Measurements from ENCODE around the gene CDKN2B.

CDKN2B gene

DNA sequence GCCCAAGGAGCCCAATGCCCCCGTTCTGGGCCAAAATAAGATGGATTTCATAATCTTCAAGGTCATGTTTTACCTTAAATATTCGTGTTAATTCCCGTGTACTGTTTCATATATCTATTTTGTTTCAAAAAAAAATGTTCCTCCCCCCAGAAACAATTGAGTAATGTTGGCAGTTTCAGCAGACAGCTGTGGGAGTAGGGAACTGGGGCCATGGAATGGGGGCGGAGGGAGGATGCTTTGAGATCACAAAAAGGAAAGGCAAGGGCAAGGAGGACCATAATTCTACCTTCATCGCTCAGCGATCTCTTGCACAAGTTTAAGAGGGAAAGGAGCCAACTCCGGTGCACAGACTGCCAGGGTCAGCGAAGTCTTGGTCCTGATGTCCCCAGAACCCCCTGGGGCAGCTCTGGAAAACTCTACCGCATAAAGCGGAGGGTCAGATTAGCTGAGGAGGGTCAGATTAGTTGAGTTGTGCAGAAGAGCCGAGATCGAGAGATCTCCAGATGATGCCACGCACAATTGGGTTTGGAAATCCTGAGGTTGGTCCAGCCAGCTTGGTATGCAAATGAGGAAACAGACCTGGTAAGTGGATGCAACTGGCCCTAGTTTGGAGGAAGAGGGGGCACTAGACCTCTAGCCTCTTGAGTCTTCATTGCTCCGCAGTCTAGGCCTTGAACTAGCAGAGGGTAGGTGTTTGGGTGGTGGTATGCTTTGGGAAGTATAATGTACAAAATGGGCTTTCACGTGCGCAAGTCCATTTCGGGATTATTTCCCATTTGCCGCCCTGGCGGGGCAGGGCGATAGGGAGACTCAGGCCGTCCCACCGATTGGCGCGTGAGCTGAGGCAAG, 38.9 kb downstream of the CDKN2B start:
- no peak overlapping the region for H3K4me3 ChIP-seq (ENCODE audit: low read depth, low read length)
- TF ChIP-seq MYC (IDR thresholded peaks at IDR 0.05; ENCODE audit: low read depth, low read length): no peak
- no peak for TF ChIP-seq POLR2A (IDR thresholded peaks at IDR 0.05; ENCODE audit: extremely low read depth, insufficient read length)
- TF ChIP-seq, protein P1, sequence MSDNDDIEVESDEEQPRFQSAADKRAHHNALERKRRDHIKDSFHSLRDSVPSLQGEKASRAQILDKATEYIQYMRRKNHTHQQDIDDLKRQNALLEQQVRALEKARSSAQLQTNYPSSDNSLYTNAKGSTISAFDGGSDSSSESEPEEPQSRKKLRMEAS (IDR thresholded peaks at IDR 0.05; ENCODE audit: low read depth, low read length): no peak
- TF ChIP-seq, protein P2, sequence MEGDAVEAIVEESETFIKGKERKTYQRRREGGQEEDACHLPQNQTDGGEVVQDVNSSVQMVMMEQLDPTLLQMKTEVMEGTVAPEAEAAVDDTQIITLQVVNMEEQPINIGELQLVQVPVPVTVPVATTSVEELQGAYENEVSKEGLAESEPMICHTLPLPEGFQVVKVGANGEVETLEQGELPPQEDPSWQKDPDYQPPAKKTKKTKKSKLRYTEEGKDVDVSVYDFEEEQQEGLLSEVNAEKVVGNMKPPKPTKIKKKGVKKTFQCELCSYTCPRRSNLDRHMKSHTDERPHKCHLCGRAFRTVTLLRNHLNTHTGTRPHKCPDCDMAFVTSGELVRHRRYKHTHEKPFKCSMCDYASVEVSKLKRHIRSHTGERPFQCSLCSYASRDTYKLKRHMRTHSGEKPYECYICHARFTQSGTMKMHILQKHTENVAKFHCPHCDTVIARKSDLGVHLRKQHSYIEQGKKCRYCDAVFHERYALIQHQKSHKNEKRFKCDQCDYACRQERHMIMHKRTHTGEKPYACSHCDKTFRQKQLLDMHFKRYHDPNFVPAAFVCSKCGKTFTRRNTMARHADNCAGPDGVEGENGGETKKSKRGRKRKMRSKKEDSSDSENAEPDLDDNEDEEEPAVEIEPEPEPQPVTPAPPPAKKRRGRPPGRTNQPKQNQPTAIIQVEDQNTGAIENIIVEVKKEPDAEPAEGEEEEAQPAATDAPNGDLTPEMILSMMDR (IDR thresholded peaks at IDR 0.05; ENCODE audit: low read depth, low read length): no peak
- no peak for DNase-seq (ENCODE audit: low read depth)

DNA sequence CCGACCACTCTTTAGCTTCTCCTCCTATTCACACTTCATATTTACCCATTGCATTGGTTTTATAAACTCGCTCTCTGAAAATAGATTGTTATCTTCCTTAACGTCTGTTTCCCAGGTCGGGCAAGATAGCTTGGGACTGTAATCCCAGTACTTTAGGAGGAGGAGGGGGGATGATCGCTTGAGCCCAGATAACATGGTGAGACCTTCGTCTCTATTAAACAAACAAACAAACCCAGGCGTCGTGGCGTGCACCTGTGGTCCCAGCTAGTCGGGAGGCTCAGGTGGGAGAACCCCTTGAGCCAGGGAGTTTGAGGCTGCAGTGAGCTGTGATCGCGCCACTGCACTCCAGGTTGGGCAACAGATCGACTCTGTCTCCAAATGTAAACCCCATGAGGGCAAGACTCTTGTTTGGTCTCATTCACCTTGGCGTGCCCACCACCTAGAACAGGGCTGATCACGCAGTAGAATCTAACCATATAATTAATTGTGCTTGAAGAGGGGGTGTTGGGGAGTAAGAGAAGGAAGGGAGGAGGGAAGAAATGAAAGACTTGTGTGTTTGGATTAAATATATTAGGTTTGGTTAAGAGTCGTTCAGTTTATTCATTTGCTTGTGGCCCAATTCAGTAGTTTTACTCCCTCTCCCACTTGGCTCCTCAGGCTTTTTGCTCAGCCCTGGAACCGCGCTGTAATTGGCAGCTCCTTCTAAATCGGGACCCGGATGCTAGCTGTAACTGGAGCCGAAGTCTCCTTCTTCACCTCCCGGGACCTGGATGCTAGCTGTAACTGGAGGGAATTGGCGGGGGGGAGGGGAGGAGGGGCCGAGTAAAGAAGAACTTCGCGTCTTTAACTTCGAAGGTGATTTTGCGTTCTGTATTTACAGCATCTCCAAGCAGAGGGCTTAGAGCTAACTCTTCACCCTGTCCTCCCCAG, 39.8 kb downstream of the CDKN2B start:
- H3K4me3 ChIP-seq (ENCODE audit: low read depth, low read length): no peak overlapping the region
- no peak for DNase-seq (ENCODE audit: low read depth)
- TF ChIP-seq, protein P2 (IDR thresholded peaks at IDR 0.05; ENCODE audit: low read depth, low read length): no peak
- TF ChIP-seq POLR2A (IDR thresholded peaks at IDR 0.05; ENCODE audit: extremely low read depth, insufficient read length): no peak
- TF ChIP-seq, protein P1 (IDR thresholded peaks at IDR 0.05; ENCODE audit: low read depth, low read length): no peak
- TF ChIP-seq MYC (IDR thresholded peaks at IDR 0.05; ENCODE audit: low read depth, low read length): no peak

DNA sequence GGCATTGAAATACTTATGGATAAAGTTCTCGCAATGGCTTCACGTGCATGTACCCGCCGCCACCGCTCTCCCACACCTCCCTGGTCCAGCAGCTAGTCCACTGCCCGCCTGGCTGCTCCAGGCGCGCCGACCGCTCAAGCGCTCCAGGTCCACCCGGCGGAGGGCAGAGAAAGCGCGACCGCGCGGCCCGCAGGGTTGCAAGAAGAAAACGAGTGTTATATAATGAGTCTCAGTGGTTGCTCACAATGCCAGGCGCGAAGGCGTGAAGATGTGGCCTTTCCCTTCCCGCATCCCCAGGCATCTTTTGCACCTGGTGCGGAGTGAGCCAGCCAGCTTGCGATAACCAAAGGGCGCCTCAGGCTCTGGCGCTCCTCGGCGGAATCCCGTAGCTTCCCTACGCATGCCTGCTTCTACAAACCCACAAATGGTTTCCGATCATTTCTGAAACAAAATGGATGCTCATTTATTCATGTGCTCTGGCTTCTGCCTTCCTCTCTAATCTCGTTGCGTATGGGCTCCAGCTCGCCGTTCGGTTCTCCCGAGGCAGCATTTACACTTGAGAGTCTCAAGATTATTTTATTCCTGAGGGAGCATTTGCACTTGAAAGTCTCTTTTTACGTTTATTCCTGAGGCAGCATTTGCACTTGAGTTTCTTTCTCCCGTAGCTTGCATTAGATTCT, 40.6 kb downstream of the CDKN2B start:
- TF ChIP-seq, protein P2 (IDR thresholded peaks at IDR 0.05; ENCODE audit: low read depth, low read length): no peak
- TF ChIP-seq, protein P1 (IDR thresholded peaks at IDR 0.05; ENCODE audit: low read depth, low read length): no peak
- TF ChIP-seq POLR2A (IDR thresholded peaks at IDR 0.05; ENCODE audit: extremely low read depth, insufficient read length) (no peak), MYC (IDR thresholded peaks at IDR 0.05; ENCODE audit: low read depth, low read length) (no peak)
- no peak overlapping the region for H3K4me3 ChIP-seq (ENCODE audit: low read depth, low read length)
- no peak for DNase-seq (ENCODE audit: low read depth)

DNA sequence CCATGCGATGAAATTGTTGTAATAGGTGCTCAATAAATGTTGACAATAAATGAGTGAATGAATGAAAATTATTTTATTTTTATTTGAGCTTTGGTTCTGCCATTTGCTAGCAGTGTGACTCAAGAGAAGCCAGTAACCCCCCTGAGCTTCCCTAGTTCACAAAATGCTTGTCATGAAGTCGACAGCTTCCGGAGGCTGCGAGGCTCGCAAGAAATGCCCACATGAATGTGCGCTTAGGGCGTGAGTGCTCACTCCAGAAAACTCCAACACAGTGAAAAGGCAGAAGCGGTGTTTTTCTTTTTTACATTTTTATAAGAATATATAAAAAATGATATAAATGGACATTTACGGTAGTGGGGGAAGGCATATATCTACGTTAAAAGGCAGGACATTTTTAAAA, 41.4 kb downstream of the CDKN2B start:
- H3K4me3 ChIP-seq (ENCODE audit: low read depth, low read length): no peak overlapping the region
- no peak for DNase-seq (ENCODE audit: low read depth)
- no peak for TF ChIP-seq MYC (IDR thresholded peaks at IDR 0.05; ENCODE audit: low read depth, low read length)
- TF ChIP-seq, protein P1 (IDR thresholded peaks at IDR 0.05; ENCODE audit: low read depth, low read length): no peak
- TF ChIP-seq, protein P2 (IDR thresholded peaks at IDR 0.05; ENCODE audit: low read depth, low read length): no peak

GRCh38 chr9:21967169-21967568, 41.9 kb downstream of the CDKN2B start:
- H3K4me3 ChIP-seq (ENCODE audit: low read depth, low read length): no peak overlapping the region
- TF ChIP-seq, protein P1 (IDR thresholded peaks at IDR 0.05; ENCODE audit: low read depth, low read length): no peak
- no peak for TF ChIP-seq MYC (IDR thresholded peaks at IDR 0.05; ENCODE audit: low read depth, low read length)

More at GRCh38 chr9:21967169-21967568, 41.9 kb downstream of the CDKN2B start:
- DNase-seq (ENCODE audit: low read depth): no peak
